GM12865 (cell line): ENCODE data around the gene IL15RA.

Source experiments
- DNase-seq: peaks from one replicate; pipeline ENCODE4 v3.0.0; 2010; ENCODE audit warnings: low read depth
- H3K4me3 ChIP-seq: 2 replicates; pipeline ENCODE4 v1.5.1; 2011; ENCODE audit warnings: mild to moderate bottlenecking, low read depth, low read length, control low read depth
- TF ChIP-seq, protein P1 (sequence below): IDR thresholded peaks from 2 replicates; pipeline ENCODE4 v1.5.1; 2011; ENCODE audit warnings: low read length, control low read depth, low read depth, inconsistent platforms; ENCODE audit not compliant: insufficient read depth; ENCODE audit errors: missing control alignments

IL15RA gene

GRCh38 chr10:5959581-5960069 is 17.7 kb downstream of the IL15RA start:
- TF ChIP-seq, protein P1, sequence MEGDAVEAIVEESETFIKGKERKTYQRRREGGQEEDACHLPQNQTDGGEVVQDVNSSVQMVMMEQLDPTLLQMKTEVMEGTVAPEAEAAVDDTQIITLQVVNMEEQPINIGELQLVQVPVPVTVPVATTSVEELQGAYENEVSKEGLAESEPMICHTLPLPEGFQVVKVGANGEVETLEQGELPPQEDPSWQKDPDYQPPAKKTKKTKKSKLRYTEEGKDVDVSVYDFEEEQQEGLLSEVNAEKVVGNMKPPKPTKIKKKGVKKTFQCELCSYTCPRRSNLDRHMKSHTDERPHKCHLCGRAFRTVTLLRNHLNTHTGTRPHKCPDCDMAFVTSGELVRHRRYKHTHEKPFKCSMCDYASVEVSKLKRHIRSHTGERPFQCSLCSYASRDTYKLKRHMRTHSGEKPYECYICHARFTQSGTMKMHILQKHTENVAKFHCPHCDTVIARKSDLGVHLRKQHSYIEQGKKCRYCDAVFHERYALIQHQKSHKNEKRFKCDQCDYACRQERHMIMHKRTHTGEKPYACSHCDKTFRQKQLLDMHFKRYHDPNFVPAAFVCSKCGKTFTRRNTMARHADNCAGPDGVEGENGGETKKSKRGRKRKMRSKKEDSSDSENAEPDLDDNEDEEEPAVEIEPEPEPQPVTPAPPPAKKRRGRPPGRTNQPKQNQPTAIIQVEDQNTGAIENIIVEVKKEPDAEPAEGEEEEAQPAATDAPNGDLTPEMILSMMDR = no peak
- DNase-seq = no peak
- H3K4me3 ChIP-seq = no peak overlapping the region

DNA sequence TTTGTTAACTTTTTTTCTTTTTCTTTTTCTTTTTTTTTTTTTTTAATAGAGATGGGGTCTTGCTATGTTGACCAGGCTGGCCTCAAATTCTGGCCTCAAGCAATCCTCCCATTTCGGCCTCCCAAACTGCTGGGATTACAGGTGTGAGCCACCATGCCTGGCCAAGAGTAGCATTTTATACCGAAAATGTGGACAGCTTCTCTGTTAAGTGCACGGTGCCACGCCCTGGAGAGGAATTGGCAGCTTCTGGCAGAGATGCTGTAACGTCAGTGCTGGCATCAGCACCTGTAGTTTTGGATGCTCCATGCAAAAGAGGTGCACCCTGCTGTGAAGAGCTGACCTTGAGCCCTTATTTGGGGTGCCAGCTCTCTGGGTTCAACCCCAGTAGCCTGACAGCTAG is 18.2 kb downstream of the IL15RA start:
- TF ChIP-seq, protein P1 = no peak
- no peak overlapping the region for H3K4me3 ChIP-seq
- DNase-seq = no peak

GRCh38 chr10:5958675-5959074 is 18.7 kb downstream of the IL15RA start:
- TF ChIP-seq, protein P1 = no peak
- no peak for DNase-seq
- no peak overlapping the region for H3K4me3 ChIP-seq

DNA sequence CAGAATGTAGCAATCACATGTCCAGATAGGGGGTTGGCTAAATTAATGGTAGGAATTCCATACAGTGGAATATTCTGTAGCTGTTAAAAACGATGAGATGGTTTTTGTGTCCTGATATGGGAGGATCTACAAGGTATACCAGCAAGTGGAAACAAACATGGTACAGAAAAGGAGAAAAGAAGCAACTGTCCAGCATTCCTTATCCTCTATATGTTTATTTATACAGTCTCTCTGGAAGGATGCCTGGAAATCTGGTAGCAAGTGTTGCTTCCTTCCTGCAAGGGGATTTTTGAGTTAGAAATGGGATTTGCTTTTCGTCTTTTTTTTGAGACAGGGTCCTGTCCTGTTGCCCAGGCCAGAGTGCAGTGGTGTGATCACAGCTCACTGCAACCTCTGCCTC is 19.3 kb downstream of the IL15RA start:
- no peak for DNase-seq

DNA sequence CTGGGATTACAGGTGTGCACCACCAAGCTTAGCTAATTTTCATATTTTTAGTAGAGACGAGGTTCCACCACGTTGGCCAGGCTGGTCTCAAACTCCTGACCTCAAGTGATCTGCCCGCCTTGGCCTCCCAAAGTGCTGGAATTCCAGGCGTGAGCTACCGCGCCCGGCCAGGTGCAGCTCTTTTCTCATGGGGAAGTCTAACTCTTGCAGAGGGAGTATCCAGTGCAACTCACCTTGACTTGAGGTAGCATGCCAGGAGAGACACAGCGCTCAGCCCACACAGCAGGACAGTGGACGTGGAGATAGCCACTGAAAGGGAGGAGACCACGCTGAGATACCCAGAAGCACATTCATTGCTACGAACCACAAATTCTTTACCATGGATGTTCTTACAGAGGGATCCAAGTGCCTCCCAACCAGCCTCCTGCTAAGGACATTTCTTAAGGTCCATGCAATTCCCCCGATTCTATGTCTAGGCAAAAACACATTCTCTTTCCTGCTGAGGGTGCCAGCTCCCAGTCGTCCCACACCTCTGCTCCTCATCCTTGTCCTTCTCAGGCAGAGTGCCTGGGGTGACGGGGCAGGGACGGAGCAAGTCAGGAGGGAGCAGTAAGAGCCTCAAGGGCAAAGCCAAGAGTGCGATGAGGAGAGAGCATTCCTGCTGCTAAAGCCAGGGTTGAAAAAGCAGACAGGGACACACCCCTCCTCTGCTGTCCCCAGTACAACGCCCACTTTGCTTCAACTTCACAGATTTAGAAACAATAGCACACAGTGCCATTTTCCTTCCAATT is 21.0 kb downstream of the IL15RA start:
- TF ChIP-seq, protein P1 = no peak
- DNase-seq = no peak
- H3K4me3 ChIP-seq = no peak overlapping the region

More for the DNA sequence above, 19.3 kb downstream of the IL15RA start:
- no peak overlapping the region for H3K4me3 ChIP-seq
- TF ChIP-seq, protein P1 = no peak

GRCh38 chr10:5953676-5954075 is 23.7 kb downstream of the IL15RA start:
- no peak for DNase-seq
- H3K4me3 ChIP-seq = no peak overlapping the region
- TF ChIP-seq, protein P1 = no peak
